HG02588 (cell line): ENCODE results near the gene DOCK9.

Experiments used
- ATAC-seq: cut with Tn5 transposase; IDR thresholded peaks from one replicate; pipeline ENCODE4 v1.9.1; 2021; ENCODE audit warnings: mild to moderate bottlenecking, moderate library complexity; ENCODE audit not compliant: unreplicated experiment

DOCK9 gene

DNA sequence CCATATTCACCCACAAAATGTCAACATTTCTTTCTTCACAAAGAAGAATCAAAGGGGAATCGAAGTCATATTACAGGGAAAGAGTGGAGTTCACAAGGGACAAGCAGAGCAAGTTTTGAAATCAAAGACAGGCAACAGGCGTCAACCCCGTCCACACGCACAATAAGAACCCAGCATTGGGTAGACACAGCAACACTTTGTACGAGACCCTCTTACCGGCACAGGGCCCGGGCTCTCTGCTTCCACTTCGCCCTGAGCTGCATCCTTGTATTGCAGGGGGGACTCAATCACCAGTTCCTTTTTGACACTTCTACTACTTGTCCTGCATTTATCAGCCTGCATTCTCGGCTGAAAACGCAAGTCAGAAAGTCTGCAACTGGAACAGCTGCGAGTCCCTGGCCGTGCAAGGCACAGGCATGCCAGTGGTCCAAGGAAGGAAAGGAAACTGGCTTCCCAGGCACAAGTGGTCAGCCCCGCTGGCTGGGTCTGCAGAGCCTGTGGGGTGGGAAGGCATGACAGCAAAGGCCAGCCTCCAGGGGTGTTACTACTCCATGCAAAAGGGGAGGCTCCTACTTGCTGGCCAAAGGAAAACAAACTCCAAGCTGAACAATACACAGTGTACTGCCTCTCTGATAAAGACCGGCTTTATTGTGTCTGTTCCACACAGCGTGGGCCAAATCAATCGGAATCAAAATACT lies at the start of gene DOCK9:
TSS of gene DOCK9 (minus strand) at position 497 of the 698 bp plus-strand sequence. CDS start at position 342, 155 bp downstream.
- ATAC-seq, result no peak

GRCh38 chr13:99027260-99027659 lies 49.4 kb upstream of the DOCK9 start:
- ATAC-seq, result no peak

DNA sequence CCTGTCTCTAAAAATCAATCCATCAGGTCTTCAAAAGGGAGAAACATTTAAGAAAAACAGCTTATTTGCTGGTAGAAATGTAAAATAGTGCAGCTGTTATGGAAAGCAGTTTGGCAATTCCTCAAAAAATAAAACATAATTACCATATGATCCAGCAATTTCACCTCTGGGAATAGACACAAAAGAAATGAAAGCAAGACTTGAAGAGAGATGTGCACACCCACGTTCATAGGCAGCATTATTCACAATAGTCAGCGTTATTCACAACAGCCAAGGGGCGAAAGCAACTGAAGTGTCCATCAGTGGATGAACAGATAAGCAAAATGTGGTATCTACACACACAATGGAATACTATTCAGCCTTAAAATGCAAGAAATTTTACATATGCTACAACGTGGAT lies 45.1 kb upstream of the DOCK9 start:
- no peak for ATAC-seq

GRCh38 chr13:99018418-99019180 lies 40.7 kb upstream of the DOCK9 start:
- no peak for ATAC-seq

GRCh38 chr13:99015606-99016490 lies 38.0 kb upstream of the DOCK9 start:
- ATAC-seq, result no peak

GRCh38 chr13:99014522-99014921 lies 36.7 kb upstream of the DOCK9 start:
- no peak for ATAC-seq

GRCh38 chr13:99013951-99014350 lies 36.1 kb upstream of the DOCK9 start:
- ATAC-seq, result no peak

DNA sequence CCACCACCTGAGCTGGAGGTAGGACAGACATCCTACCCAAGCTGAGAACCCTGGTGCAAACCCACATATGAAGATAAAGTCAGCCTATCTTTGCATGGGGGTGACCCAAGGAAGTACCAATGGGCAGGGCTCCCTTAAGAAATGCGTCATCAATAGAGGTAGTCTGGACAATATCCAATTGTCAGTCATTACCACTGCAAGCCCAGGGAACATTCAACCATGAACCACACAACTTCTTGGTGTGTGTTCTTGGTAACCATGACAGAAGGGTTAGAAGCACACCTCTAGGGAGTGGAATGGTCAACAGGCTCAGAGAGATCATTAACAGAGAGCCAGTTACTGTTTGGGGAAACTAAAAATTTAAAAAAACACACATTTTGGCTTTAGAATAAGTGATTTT lies 34.7 kb upstream of the DOCK9 start:
- no peak for ATAC-seq

- ATAC-seq, result no peak
These were observed 32.2 kb upstream of the DOCK9 start for GRCh38 chr13:99009987-99010551.

- no peak for ATAC-seq
These were observed 30.7 kb upstream of the DOCK9 start for GRCh38 chr13:99008577-99008976.

- ATAC-seq, result no peak
These were observed 29.6 kb upstream of the DOCK9 start for GRCh38 chr13:99007414-99007986.

DNA sequence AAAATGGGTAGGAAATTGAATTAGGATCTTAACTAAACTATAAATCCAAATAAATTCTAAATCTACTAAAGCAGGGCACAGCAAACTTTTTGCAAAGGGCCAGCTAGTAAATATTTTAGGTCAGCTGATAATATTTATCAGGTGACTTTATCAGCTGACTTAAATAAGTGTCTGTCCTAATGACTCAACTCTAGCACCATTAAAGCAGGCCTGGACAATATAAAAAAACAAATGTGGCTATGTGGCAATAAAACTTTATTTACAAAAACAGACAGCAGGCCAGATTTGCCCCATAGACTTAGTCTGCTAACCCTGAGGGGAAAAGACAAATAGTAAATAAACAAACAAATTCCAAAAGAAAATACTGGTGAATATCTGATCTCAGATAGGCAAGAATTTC lies 27.7 kb upstream of the DOCK9 start:
- no peak for ATAC-seq

DNA sequence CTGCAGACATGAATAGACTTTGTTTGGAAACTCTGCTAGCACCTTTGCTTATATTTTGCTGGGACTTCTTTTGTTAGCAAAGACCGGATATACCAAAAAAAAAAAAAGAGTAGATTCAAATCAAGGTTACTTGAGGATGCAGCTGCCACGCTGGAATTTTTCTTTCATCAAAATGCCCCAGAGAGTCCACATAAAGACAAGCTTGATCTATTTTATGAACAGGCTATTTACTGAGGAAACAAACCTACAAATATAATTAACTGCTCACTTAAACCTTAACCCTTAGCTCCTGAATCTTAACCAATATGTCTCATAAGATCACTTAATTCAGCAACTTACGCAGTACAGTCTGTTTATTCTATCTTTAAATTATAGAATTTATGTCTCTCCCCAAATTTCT lies 27.1 kb upstream of the DOCK9 start:
- no peak for ATAC-seq

DNA sequence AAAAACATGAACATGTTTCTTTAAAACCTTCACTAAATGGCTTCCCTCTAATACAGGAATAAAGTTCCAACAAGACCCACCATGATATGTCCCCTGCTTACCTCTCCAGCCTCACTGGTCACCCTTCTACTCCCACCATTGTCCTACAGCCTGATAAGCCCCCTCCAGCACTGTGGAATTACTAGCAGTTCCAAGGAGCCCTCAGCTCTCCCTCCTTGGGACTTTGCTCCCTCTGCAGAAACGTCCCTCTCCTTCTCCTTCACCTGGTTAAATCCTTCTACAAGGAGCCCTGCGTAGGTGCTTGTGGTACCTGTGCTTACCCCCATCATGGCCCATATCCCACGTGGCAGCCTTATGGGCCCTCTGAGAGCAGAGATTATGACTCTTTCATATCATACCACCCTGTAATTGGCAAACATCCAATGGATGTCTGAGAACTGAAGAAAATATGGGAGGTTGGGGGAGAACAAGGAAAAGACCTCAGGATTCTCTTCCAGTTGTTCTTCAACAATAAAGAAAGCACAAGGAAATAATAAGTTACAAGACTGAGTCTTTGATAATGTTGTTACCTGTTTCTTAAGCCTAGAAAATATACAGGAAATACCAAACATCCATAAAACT lies 26.1 kb upstream of the DOCK9 start:
- no peak for ATAC-seq

- ATAC-seq, result no peak
These were observed 25.3 kb upstream of the DOCK9 start for GRCh38 chr13:99003186-99003585.

DNA sequence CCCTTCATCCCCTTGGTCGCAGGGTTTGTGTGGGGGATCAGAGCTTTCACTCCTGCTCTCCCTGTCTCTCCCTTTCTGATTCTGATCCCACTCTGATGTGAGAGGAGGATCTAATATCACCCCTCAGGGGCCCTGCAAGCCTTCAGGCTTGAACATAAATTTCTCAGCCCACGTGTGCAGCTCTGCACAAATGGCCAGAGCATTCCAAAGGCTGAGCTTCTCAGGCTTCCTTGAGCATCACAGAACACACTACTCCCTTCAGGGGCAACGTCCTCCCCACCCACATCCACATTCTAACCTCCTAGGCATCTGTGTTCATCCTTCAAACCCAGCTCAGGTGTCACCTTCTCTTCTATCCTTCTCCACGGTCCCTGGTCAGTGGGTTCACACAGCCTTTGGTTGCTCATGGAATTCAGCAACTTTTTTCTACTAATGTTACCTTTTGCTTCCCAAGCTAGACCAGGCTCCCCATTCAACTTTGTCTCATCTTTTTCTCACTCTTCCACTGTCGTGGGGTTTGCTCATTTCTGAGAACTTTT lies 24.4 kb upstream of the DOCK9 start:
- ATAC-seq, result no peak

DNA sequence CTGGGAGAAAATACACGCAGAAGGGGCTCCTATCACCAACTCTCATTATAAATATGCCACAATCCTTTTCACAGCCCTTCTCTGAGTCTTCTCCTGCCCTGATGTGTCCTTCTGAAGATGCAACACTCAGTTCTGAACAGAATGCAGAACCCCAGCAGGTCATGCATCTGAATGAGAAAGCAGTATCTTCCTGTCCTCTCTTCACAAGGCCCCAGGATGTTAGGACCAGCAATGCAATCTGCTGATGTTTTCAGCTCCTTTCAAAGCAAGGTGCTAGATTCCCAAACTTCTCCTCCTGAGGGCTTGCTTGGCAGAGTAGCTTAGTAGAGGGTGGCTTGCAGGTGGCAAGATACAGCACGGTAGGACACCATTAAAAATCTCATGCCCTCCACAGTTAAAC lies 22.3 kb upstream of the DOCK9 start:
- no peak for ATAC-seq

GRCh38 chr13:98999639-98999952 lies 21.7 kb upstream of the DOCK9 start:
- no peak for ATAC-seq

- no peak for ATAC-seq
These were observed 21.2 kb upstream of the DOCK9 start for GRCh38 chr13:98998831-98999638.
